ENCODE measurements around the gene NEU4.

DNA sequence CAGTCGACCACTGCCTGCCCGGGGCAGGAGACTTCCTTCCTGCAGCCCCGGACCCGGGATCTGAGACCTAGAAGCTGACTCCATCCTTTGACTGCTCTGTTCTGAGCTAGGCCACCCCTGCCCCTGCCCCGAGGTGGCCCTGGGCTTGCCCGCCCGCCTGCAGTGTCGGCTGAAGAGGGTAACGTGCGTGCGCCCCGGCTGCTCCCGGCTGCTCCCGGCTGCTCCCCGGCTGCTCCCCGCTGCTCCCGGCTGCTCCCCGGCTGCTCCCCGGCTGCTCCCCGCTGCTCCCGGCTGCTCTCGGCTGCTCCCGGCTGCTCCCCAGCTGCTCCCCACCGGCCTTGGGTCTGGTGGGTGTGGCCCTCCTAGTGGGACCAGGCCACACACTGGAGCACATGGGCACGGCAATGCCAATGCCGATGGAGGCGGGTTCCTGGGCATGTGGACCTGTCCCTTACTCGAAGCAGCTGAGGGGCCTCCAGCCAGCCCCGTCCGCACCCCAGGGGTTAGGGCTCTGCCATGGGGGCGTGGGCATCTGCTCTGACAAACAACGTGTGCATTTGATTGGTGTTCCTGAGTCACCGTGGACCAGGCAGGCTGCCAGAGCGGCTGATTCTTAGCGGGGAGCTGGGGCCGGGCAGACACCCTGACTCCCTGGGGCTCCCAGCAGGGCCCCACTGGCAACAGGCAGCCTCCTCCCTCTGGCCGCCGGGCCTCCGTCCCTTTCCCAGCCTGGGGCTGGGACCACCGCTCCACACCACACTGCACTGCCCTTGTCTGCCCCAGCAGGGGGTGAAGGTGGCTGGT, 34.4 kb upstream of the NEU4 start:
- TF ChIP-seq POLR2AphosphoS5 (IDR thresholded peaks at IDR 0.05) (no peak), POLR2A (IDR thresholded peaks at IDR 0.05) (no peak)
- TF ChIP-seq, protein P1, sequence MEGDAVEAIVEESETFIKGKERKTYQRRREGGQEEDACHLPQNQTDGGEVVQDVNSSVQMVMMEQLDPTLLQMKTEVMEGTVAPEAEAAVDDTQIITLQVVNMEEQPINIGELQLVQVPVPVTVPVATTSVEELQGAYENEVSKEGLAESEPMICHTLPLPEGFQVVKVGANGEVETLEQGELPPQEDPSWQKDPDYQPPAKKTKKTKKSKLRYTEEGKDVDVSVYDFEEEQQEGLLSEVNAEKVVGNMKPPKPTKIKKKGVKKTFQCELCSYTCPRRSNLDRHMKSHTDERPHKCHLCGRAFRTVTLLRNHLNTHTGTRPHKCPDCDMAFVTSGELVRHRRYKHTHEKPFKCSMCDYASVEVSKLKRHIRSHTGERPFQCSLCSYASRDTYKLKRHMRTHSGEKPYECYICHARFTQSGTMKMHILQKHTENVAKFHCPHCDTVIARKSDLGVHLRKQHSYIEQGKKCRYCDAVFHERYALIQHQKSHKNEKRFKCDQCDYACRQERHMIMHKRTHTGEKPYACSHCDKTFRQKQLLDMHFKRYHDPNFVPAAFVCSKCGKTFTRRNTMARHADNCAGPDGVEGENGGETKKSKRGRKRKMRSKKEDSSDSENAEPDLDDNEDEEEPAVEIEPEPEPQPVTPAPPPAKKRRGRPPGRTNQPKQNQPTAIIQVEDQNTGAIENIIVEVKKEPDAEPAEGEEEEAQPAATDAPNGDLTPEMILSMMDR (IDR thresholded peaks at IDR 0.05 in 8 of 11, conservative IDR thresholded peaks at IDR 0.05 in 3 of 11), result no peak

Measured in spleen (tissue), 7 donors.